WTC11 (cell line): ENCODE measurements around the gene ANO3. TPM values are rescaled to one million over a fixed set of nuclear protein-coding genes. Genes with fewer than 3 reads are reported as not detected.

Experiments used
- ATAC-seq: fragments of 200-7000 bp; cut with Tn5 transposase; 2 replicates; pipeline ENCODE4 v1.10.0; 2021; ENCODE audit warnings: mild to moderate bottlenecking, moderate library complexity
- CTCF ChIA-PET: fragments of 300-600 bp; sonication (Branson Sonifier 250); formaldehyde crosslinking; loops from one replicate; lab custom pipeline; 2021; ENCODE audit warnings: antibody characterized with exemption; lab: Charles Lee
- POLR2A ChIA-PET: fragments of 350-600 bp; sonication (Branson Sonifier 250); formaldehyde crosslinking; loops from one replicate; lab custom pipeline; 2021; ENCODE audit warnings: antibody characterized with exemption; lab: Charles Lee
- DNase-seq: peaks from one replicate; pipeline ENCODE4 v3.0.0; 2021; ENCODE audit warnings: low spot score
- H3K27ac Mint-ChIP-seq: 2 replicates; pipeline ENCODE4 v1.8.0; 2021; ENCODE audit warnings: mixed read lengths
- H3K27me3 Mint-ChIP-seq: 2 replicates; pipeline ENCODE4 v1.8.0; 2021; ENCODE audit warnings: low read depth, mild to moderate bottlenecking, moderate library complexity, mixed read lengths
- H3K36me3 Mint-ChIP-seq: 2 replicates; pipeline ENCODE4 v1.8.0; 2021; ENCODE audit warnings: mixed read lengths
- H3K4me1 Mint-ChIP-seq: 2 replicates; pipeline ENCODE4 v1.8.0; 2022; ENCODE audit warnings: mixed read lengths
- H3K4me3 Mint-ChIP-seq: 2 replicates; pipeline ENCODE4 v1.8.0; 2021; ENCODE audit warnings: mild to moderate bottlenecking, moderate library complexity, mixed read lengths
- H3K9me3 Mint-ChIP-seq: 2 replicates; pipeline ENCODE4 v1.8.0; 2021; ENCODE audit warnings: mixed read lengths
- CBFB ChIP-seq: sonication (generic); formaldehyde crosslinking; IDR thresholded peaks from 2 replicates; pipeline ENCODE4 v1.8.1; 2022; ENCODE audit warnings: mild to moderate bottlenecking, low read depth, missing genetic modification reagents
- CREB1 ChIP-seq: sonication (generic); formaldehyde crosslinking; IDR thresholded peaks from 2 replicates; pipeline ENCODE4 v1.8.0; 2023; ENCODE audit warnings: mild to moderate bottlenecking, missing genetic modification reagents
- ESRRA ChIP-seq: sonication (generic); formaldehyde crosslinking; IDR thresholded peaks from 2 replicates; pipeline ENCODE4 v1.8.1; 2022; ENCODE audit warnings: mild to moderate bottlenecking, missing genetic modification reagents, borderline replicate concordance
- IRF2 ChIP-seq: sonication (generic); formaldehyde crosslinking; IDR thresholded peaks from 2 replicates; pipeline ENCODE4 v1.8.0; 2022; ENCODE audit warnings: low read depth, missing genetic modification reagents, borderline replicate concordance
- NFYB ChIP-seq: sonication (generic); formaldehyde crosslinking; conservative IDR thresholded peaks from 2 replicates; pipeline ENCODE4 v1.8.0; 2022; ENCODE audit warnings: low read depth, missing genetic modification reagents
- RORB ChIP-seq: fragments of 250-450 bp; sonication (Bioruptor Pico); IDR thresholded peaks from 2 replicates; pipeline ENCODE4 v1.9.0; 2021; ENCODE audit warnings: mild to moderate bottlenecking
- SOX15 ChIP-seq: fragments of 250-450 bp; sonication (Bioruptor Pico); IDR thresholded peaks from 2 replicates; pipeline ENCODE4 v1.9.0; 2021; ENCODE audit warnings: mild to moderate bottlenecking
- ZNF138 ChIP-seq: sonication (generic); formaldehyde crosslinking; conservative IDR thresholded peaks from 2 replicates; pipeline ENCODE4 v1.8.1; 2022; ENCODE audit warnings: mild to moderate bottlenecking, moderate library complexity, missing genetic modification reagents
- total RNA-seq: library from RNA; stranded (reverse); gene quantifications from 3 replicates; pipeline ENCODE4 v1.2.3, GENCODE V29; 2021
- TF ChIP-seq, protein P1 (sequence below): sonication (generic); formaldehyde crosslinking; IDR thresholded peaks from 2 replicates; pipeline ENCODE4 v1.8.1; 2023; ENCODE audit warnings: mild to moderate bottlenecking, missing genetic modification reagents, borderline replicate concordance
- TF ChIP-seq, protein P2 (sequence below): sonication (generic); formaldehyde crosslinking; IDR thresholded peaks from 2 replicates; pipeline ENCODE4 v1.8.0; 2023; ENCODE audit warnings: mild to moderate bottlenecking, missing genetic modification reagents
- TF ChIP-seq, protein P3 (sequence below): fragments of 250-450 bp; sonication (Bioruptor Pico); conservative IDR thresholded peaks from 2 replicates; pipeline ENCODE4 v1.9.0; 2021; ENCODE audit warnings: mild to moderate bottlenecking
- TF ChIP-seq, protein P4 (sequence below): sonication (generic); formaldehyde crosslinking; IDR thresholded peaks from 2 replicates; pipeline ENCODE4 v1.8.1; 2023; ENCODE audit warnings: mild to moderate bottlenecking, missing genetic modification reagents
- TF ChIP-seq, protein P5 (sequence below): sonication (generic); formaldehyde crosslinking; IDR thresholded peaks from 2 replicates; pipeline ENCODE4 v1.8.0; 2023; ENCODE audit warnings: missing genetic modification reagents, mild to moderate bottlenecking, borderline replicate concordance

ANO3 gene
- total RNA-seq, 1 experiment from 2014 or later, result 0.11 TPM

DNA sequence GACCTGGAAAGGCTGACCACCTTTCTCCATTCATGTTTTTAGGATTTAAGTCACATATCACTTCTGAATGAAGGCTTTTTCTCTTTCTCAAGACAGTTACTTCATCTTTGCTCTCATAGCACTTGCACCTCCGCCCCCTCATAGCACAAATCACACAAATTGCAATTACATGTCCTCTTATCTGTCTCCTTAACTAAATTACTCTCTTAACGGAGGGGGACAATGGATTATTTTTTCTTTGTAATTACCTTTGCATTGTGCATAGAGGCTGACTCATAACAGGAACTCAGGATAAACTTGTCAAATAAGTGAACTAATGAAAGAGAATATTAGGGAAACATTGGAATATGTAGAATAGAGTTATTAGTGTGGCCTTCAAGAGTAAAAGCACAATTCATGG, 145.5 kb downstream of the ANO3 start:
- H3K27me3 Mint-ChIP-seq, result no peaks in the 10 kb centered on the region
- POLR2A ChIA-PET, result no interaction called here
- H3K27ac Mint-ChIP-seq, result no peak overlapping the region
- H3K9me3 Mint-ChIP-seq, result no peaks in the 10 kb centered on the region
- no peak overlapping the region for H3K4me3 Mint-ChIP-seq
- CTCF ChIA-PET, result no interaction called here
- DNase-seq, result no peak
- ATAC-seq, result no peak
- no peaks in the 10 kb centered on the region for H3K36me3 Mint-ChIP-seq
- TF ChIP-seq, protein P1, sequence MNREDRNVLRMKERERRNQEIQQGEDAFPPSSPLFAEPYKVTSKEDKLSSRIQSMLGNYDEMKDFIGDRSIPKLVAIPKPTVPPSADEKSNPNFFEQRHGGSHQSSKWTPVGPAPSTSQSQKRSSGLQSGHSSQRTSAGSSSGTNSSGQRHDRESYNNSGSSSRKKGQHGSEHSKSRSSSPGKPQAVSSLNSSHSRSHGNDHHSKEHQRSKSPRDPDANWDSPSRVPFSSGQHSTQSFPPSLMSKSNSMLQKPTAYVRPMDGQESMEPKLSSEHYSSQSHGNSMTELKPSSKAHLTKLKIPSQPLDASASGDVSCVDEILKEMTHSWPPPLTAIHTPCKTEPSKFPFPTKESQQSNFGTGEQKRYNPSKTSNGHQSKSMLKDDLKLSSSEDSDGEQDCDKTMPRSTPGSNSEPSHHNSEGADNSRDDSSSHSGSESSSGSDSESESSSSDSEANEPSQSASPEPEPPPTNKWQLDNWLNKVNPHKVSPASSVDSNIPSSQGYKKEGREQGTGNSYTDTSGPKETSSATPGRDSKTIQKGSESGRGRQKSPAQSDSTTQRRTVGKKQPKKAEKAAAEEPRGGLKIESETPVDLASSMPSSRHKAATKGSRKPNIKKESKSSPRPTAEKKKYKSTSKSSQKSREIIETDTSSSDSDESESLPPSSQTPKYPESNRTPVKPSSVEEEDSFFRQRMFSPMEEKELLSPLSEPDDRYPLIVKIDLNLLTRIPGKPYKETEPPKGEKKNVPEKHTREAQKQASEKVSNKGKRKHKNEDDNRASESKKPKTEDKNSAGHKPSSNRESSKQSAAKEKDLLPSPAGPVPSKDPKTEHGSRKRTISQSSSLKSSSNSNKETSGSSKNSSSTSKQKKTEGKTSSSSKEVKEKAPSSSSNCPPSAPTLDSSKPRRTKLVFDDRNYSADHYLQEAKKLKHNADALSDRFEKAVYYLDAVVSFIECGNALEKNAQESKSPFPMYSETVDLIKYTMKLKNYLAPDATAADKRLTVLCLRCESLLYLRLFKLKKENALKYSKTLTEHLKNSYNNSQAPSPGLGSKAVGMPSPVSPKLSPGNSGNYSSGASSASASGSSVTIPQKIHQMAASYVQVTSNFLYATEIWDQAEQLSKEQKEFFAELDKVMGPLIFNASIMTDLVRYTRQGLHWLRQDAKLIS, result no peak
- TF ChIP-seq CBFB (CRISPR knock-in tag), result no peak
- TF ChIP-seq, protein P2, sequence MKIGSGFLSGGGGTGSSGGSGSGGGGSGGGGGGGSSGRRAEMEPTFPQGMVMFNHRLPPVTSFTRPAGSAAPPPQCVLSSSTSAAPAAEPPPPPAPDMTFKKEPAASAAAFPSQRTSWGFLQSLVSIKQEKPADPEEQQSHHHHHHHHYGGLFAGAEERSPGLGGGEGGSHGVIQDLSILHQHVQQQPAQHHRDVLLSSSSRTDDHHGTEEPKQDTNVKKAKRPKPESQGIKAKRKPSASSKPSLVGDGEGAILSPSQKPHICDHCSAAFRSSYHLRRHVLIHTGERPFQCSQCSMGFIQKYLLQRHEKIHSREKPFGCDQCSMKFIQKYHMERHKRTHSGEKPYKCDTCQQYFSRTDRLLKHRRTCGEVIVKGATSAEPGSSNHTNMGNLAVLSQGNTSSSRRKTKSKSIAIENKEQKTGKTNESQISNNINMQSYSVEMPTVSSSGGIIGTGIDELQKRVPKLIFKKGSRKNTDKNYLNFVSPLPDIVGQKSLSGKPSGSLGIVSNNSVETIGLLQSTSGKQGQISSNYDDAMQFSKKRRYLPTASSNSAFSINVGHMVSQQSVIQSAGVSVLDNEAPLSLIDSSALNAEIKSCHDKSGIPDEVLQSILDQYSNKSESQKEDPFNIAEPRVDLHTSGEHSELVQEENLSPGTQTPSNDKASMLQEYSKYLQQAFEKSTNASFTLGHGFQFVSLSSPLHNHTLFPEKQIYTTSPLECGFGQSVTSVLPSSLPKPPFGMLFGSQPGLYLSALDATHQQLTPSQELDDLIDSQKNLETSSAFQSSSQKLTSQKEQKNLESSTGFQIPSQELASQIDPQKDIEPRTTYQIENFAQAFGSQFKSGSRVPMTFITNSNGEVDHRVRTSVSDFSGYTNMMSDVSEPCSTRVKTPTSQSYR (CRISPR knock-in tag), result no peak
- no peak for TF ChIP-seq CREB1 (CRISPR knock-in tag)
- TF ChIP-seq, protein P3, sequence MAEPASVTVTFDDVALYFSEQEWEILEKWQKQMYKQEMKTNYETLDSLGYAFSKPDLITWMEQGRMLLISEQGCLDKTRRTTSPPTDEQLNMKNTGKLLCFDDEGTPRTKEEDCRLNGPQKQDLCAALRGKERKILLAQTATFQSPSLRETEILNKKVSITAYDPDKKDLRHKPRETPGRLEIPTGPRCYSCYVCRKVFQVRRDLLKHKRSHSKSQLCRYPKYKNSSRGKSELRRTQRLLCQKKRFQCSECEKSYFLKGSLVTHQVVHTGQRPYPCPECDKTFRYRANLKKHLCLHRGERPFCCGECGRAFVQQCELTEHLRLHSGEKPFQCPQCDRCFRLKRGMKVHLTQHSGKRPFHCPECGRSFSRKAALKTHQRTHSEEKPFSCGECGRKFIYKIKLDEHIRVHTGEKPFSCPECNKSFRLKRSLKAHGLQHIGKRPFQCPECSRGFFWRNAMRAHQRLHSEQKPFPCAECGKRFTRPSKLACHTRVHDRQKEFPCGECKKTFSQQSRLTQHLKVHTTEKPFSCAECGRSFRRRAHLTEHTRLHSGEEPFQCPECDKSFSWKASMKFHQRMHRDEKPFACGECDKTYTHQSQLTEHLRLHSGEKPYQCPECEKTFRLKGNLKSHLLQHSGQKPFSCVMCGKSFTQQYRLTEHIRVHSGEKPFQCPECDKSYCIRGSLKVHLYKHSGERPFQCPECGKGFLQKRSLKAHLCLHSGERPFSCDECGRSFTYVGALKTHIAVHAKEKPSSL (CRISPR knock-in tag), result no peak
- TF ChIP-seq, all 79 proteins: peak for 0
- H3K4me1 Mint-ChIP-seq, result no peaks in the 10 kb centered on the region

DNA sequence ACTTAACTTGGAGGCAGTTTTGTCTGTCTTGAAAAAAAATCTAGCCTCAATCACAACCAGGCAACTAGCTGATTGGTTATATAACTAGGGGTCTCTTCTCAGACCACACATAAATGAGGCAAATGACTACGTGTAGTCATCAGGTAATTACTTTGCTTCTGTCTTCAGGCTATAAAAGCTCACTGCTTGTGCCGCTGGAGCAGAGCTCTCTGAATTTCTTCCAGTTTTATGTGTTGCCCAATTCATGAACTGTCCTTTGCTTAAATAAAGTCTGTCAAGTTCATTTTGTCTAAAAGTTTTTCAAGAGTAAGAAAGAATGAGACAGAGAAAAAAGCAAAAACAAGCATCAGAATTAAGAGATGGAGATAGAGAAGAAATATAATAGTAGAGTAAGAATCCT, 146.8 kb downstream of the ANO3 start:
- Mint-ChIP-seq H3K4me3 (no peak overlapping the region), H3K27ac (no peak overlapping the region), H3K4me1 (no peaks in the 10 kb centered on the region), H3K27me3 (no peaks in the 10 kb centered on the region), H3K36me3 (peaks cover 4% of the 10 kb centered on the region), H3K9me3 (peaks cover 6% of the 10 kb centered on the region)
- ATAC-seq, result no peak
- CTCF ChIA-PET, result no interaction called here
- no peak for DNase-seq
- no peak for TF ChIP-seq IRF2
- no peak for TF ChIP-seq ZNF138 (CRISPR knock-in tag)
- TF ChIP-seq ESRRA (CRISPR knock-in tag), result no peak
- no peak for TF ChIP-seq NFYB (CRISPR knock-in tag)
- POLR2A ChIA-PET, result no interaction called here

DNA sequence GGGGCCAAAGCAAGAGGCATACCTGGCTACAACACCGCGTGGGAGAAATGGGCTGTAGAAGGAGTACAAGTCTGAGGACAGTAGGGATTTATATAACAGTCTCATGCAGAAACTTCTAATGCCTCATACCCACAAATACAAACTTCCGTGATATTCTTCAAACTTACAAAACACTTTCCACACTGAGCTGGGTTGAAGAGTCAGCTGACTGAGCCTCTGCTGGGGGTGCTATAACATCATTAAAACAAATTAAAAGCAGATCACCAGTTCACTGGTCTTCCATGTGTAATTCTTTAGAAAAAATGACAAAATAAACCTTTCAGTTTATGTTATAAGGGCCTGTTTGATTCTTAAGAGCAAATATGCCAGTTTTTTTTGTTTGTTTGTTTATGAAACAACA, 148.1 kb downstream of the ANO3 start:
- TF ChIP-seq, protein P4, sequence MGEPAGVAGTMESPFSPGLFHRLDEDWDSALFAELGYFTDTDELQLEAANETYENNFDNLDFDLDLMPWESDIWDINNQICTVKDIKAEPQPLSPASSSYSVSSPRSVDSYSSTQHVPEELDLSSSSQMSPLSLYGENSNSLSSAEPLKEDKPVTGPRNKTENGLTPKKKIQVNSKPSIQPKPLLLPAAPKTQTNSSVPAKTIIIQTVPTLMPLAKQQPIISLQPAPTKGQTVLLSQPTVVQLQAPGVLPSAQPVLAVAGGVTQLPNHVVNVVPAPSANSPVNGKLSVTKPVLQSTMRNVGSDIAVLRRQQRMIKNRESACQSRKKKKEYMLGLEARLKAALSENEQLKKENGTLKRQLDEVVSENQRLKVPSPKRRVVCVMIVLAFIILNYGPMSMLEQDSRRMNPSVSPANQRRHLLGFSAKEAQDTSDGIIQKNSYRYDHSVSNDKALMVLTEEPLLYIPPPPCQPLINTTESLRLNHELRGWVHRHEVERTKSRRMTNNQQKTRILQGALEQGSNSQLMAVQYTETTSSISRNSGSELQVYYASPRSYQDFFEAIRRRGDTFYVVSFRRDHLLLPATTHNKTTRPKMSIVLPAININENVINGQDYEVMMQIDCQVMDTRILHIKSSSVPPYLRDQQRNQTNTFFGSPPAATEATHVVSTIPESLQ (CRISPR knock-in tag), result no peak
- TF ChIP-seq, protein P2 (CRISPR knock-in tag), result no peak
- no peak for TF ChIP-seq SOX15 (CRISPR knock-in tag)
- TF ChIP-seq, protein P5, sequence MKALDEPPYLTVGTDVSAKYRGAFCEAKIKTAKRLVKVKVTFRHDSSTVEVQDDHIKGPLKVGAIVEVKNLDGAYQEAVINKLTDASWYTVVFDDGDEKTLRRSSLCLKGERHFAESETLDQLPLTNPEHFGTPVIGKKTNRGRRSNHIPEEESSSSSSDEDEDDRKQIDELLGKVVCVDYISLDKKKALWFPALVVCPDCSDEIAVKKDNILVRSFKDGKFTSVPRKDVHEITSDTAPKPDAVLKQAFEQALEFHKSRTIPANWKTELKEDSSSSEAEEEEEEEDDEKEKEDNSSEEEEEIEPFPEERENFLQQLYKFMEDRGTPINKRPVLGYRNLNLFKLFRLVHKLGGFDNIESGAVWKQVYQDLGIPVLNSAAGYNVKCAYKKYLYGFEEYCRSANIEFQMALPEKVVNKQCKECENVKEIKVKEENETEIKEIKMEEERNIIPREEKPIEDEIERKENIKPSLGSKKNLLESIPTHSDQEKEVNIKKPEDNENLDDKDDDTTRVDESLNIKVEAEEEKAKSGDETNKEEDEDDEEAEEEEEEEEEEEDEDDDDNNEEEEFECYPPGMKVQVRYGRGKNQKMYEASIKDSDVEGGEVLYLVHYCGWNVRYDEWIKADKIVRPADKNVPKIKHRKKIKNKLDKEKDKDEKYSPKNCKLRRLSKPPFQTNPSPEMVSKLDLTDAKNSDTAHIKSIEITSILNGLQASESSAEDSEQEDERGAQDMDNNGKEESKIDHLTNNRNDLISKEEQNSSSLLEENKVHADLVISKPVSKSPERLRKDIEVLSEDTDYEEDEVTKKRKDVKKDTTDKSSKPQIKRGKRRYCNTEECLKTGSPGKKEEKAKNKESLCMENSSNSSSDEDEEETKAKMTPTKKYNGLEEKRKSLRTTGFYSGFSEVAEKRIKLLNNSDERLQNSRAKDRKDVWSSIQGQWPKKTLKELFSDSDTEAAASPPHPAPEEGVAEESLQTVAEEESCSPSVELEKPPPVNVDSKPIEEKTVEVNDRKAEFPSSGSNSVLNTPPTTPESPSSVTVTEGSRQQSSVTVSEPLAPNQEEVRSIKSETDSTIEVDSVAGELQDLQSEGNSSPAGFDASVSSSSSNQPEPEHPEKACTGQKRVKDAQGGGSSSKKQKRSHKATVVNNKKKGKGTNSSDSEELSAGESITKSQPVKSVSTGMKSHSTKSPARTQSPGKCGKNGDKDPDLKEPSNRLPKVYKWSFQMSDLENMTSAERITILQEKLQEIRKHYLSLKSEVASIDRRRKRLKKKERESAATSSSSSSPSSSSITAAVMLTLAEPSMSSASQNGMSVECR (CRISPR knock-in tag), result no peak
- TF ChIP-seq RORB (CRISPR knock-in tag), result no peak
- TF ChIP-seq, all 79 proteins: peak for 0
- DNase-seq (no peak), ATAC-seq (no peak)
- ChIA-PET CTCF (no interaction called here), POLR2A (no interaction called here)
- Mint-ChIP-seq H3K4me1 (no peaks in the 10 kb centered on the region), H3K4me3 (no peak overlapping the region), H3K36me3 (peaks cover 16% of the 10 kb centered on the region), H3K27ac (no peak overlapping the region), H3K9me3 (peaks cover 20% of the 10 kb centered on the region), H3K27me3 (no peaks in the 10 kb centered on the region)
